Measurements from ENCODE around the gene SRSF6.
"Not testable (repeated sequence)": the region's sequence is repeated elsewhere in the genome, so short reads cannot be mapped to it uniquely, and the experiment has no call there.

Gene SRSF6

DNA sequence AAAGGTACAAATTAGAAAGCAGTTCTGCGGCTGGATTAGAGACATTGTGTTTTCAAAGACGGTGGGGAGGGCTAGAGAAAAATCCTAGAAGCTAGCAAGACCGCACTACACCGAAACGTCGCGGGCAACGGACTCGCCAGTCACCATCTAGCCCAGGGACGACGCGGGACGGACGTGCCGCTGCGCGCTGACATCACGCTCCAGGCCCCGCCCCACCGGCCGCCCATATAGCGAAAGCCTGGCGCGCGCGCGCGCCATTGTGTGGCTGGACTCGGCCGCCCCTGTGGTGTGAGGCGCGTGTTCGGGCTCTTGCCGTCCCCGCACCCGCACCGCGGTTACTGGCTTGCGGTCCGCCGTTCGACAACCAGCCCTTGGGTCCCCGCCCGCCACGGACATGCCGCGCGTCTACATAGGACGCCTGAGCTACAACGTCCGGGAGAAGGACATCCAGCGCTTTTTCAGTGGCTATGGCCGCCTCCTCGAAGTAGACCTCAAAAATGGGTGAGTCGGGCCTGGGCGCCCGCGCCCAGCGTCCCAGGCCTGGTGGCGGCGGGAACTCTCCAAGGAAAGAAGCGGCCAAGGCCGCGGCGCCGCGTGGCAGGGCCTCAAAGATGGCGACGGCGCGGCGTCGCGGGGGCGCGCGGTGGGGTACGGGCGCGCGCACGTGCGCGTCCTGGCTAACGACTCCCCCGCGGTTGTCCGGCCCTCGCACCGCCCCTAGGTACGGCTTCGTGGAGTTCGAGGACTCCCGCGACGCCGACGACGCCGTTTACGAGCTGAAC is at the start of gene SRSF6:
TSS of gene SRSF6 (plus strand) at position 257 of the 782 bp plus-strand sequence. CDS start at position 395, 138 bp downstream.
- peak; percentile 76 to 86 for DNase-seq (ENCODE audit: low read depth in 2 of 2)

GRCh38 chr20:43408848-43409576 is 48.7 kb upstream of the SRSF6 start:
- DNase-seq (ENCODE audit: low read depth in 2 of 2), result no peak

- no peak for DNase-seq (ENCODE audit: low read depth in 2 of 2)
Observed at GRCh38 chr20:43409577-43409913, 48.2 kb upstream of the SRSF6 start.

- DNase-seq (ENCODE audit: low read depth in 2 of 2), result no peak
Observed at GRCh38 chr20:43415661-43416430, 41.9 kb upstream of the SRSF6 start.

GRCh38 chr20:43416591-43417228 is 41.0 kb upstream of the SRSF6 start:
- DNase-seq (ENCODE audit: low read depth in 2 of 2), result no peak

- DNase-seq (ENCODE audit: low read depth in 2 of 2), result no peak
Observed at GRCh38 chr20:43420192-43420591, 37.5 kb upstream of the SRSF6 start.

DNA sequence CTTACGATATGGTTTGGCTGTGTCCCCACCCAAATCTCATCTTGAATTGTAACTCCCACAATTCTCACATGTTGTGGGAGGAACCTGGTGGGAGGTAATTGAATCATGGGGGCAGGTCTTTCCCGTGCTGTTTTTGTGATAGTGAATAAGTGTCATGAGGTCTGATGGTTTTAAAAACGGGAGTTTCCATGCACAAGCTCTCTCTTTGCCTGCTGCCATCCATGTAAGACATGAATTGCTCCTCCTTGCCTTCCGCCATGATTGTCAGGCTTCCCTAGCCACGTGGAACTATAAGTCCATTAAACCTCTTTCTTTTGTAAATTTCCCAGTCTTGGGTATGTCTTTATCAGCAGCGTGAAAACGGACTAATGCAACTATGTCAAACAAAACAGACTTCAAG is 36.8 kb upstream of the SRSF6 start:
- DNase-seq (ENCODE audit: low read depth in 2 of 2), result not testable (repeated sequence)

DNA sequence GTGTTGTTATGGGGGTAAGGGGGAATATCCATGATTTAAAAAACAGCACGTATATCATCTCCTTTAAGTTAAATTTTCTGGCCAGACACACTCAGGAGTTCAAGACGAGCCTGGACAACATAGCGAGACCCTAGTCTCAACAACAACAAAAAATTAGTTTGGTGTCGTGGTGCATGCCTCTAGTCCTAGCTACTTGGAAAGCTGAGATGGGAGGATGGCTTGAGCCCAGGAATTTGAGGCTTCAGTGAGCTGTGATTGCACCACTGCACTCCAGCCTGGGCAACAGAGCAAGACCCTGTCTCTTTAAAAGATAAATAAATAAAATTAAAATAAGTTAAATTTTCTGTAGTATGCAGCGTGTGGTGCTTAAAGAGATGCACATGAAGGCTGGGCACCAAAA is 31.5 kb upstream of the SRSF6 start:
- DNase-seq (ENCODE audit: low read depth in 2 of 2), result no peak

DNA sequence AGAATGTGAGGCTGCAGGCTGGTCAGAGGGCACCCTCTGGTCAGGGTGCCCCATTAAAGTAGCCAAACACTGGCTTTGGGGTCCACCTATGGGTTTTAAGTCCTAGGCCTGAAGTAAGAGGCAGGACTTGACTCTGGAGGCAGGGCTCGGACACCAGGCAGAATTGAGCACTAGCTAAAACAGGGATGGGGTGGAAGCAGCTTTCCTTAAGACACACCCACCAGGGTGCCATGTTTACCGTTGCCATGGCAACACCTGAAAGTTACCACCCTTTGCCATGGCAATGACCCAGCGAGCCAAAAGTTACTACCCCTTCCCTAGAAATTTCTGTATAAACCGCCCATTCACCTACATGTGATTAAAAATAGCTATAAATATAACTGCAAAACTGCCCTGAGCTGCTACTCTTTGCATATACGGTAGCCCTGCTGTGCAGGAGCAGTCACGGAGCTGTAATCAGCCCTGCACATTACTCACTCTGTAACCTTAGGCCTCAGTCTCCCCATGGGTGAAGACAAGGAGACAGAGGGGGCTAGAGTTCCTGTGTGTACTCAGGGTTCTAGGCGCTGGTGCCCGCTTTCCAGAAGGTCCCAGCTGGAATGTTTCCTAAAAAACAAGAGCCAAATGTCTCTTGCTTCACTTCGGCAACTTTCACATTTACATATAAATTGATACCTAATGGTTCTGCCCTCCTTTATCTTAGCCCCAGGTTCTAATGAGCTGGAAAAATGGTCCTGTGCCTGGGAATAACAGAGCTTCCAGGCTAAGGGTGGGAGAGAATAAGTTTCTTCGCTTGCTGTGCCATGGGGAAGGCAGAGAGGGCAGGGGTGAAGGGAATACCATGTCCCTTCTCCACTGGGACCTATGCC is 27.2 kb upstream of the SRSF6 start:
- DNase-seq (ENCODE audit: low read depth in 2 of 2), result no peak

DNA sequence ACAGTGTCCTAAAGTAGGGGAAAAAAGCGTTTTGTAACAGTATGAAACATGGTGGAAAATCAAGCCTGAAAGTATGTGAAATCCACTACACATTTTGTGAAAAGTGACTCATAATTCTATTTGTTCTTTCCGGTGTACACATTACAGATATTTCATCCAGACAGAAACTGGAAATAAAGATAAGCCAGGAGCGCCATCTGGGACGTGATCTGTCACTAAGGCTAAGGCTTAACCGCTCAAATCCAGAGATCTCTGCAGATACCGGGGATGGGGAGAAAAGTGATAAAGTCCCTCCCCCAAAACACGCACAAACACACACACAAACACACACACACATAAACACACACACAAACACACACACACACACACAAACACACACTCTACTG is 26.6 kb upstream of the SRSF6 start:
- DNase-seq (ENCODE audit: low read depth in 2 of 2), result no peak

DNA sequence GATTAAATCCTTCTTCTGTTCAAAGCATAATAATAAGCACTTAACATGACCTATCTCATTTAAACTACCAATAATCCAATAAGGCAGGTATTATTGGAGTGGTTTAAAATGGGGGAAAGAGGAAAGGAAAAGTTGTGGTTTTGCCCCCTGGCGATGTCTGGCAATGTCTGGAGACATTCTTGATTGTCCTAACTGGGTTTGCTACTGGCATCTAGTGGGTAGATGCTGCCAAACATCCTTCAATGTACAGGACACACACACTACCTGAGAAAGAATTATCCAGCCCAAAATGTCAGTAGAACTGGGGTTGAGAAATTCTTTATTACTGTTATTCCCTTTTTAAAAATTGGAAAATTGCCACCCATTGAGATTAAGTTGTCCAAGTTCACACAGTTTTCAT is 25.2 kb upstream of the SRSF6 start:
- no peak for DNase-seq (ENCODE audit: low read depth in 2 of 2)

DNA sequence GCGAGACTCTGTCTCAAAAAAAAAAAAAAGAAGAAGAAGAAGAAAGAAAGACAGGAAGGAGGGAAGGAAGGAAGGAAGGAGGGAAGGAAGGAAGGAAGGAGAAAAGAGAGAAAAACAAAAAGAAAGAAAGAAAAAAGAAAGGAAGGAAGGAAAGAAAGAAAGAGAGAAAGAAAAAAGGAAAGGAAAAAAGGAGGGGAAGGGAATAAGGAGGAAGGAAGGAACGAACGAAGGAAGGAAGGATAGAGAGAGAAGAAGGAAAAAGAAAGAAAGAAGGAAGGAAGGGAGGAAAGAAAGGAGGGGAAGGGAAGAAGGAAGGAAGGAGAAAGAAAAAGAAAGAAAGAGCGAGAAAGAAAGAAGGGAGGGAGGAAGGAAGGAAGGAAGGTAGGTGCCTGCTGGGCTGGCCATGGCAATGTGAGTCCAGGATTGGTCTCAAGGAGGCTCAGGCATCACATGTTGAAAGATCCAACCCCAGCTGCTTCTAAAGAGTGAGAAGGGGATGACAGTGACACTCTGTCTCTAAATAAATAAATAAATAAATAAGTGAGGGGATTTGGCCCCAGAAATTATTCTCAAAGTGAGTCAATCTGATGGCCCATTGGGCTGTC is 24.3 kb upstream of the SRSF6 start:
- DNase-seq (ENCODE audit: low read depth in 2 of 2), result no peak

- DNase-seq (ENCODE audit: low read depth in 2 of 2), result no peak
Observed at GRCh38 chr20:43434565-43434964, 23.1 kb upstream of the SRSF6 start.

DNA sequence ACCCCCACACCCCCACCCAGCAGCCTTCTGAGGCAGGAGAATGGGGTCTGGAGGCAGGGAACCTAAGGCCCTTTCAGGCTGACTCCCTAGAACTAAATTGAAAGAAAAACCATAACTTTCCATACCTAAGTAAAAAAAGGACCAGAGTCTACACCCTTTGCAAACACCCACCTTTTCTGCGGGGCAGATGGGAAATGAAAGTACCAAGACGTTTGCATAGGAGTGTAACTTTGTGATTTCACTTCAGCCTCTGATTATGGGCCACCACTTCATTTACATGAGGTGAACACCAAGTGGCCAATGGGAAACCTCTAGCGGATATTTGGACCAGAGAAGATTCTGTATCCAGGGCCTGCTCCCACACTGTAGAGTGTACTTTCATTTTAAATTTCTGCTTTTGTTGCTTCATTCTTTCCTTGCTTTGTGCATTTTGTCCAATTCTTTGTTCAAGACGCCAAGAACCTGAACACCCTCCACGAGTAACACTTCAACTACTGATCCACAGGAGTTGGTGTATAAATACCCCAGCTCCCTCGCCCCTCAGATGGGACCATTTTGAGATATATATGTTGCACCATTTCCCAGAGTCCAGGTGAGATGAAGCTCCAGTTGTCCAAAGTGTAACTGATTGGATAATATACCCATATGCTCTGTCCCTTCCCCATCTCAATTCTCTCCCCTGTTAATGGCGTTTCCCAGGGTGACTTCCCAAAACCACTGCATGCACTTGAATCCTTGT is 18.9 kb upstream of the SRSF6 start:
- no peak for DNase-seq (ENCODE audit: low read depth in 2 of 2)

- no peak for DNase-seq (ENCODE audit: low read depth in 2 of 2)
Observed at GRCh38 chr20:43440531-43440930, 17.2 kb upstream of the SRSF6 start.

GRCh38 chr20:43442282-43442880 is 15.3 kb upstream of the SRSF6 start:
- DNase-seq (ENCODE audit: low read depth in 2 of 2), result no peak

GRCh38 chr20:43444107-43444506 is 13.6 kb upstream of the SRSF6 start:
- DNase-seq (ENCODE audit: low read depth in 2 of 2), result no peak

DNA sequence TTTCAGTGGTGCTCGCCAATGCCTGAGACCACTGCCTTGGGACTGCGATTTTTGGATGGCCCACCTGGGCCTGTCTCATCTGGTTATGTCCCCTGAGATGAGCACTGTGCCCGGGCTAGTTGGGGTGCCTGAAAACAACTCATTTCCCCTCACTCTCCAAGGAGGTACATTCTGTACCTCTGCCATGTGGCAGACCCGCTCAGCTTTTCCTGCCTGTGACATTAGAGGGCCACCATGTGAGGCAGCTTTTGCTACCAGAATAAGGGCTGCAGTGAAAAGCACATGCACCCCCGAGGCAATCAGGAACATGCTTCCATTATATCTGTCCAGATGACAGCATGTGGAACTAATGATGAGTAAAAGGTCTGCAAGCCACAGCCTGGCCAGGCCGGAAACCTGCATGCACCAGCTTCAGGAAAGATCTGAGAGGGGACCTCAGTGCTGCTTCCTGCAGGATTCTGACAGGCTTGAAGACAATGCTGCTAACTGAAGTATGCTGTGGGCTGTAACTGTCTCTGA is 11.3 kb upstream of the SRSF6 start:
- DNase-seq (ENCODE audit: low read depth in 2 of 2), result no peak

- DNase-seq (ENCODE audit: low read depth in 2 of 2), result not testable (repeated sequence)
Observed at GRCh38 chr20:43448431-43448747, 9.3 kb upstream of the SRSF6 start.
